GM12873 (cell line): Measurements from ENCODE around the gene ENGASE.

ENCODE experiments used
- CTCF ChIP-seq: IDR thresholded peaks from 2 replicates; pipeline ENCODE4 v1.5.1; 2012; ENCODE audit warnings: low read depth, mild to moderate bottlenecking, moderate library complexity, low read length, control low read depth; ENCODE audit not compliant: insufficient read depth; ENCODE audit errors: missing control alignments

The ENGASE gene

DNA sequence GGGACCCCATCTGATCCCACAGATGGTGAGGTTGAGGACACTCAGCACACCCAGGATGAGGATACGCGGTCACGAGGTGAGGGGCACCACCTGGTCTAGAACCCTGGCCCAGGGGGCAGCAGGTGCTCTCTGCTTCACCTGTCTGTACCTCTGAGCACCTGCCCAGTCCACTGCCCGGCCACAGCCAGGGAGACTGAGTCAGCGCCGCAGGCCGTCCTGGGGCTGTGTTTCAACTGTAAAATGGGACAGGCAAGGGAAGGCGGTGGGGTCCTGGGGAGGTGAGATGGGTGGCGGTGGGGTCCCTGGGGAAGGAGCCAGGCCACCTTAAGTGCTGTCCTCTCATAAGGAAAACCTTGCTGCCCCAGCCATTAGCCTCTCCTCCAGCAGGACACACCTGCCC, 60.4 kb downstream of the ENGASE start:
- TF ChIP-seq CTCF, result no peak

DNA sequence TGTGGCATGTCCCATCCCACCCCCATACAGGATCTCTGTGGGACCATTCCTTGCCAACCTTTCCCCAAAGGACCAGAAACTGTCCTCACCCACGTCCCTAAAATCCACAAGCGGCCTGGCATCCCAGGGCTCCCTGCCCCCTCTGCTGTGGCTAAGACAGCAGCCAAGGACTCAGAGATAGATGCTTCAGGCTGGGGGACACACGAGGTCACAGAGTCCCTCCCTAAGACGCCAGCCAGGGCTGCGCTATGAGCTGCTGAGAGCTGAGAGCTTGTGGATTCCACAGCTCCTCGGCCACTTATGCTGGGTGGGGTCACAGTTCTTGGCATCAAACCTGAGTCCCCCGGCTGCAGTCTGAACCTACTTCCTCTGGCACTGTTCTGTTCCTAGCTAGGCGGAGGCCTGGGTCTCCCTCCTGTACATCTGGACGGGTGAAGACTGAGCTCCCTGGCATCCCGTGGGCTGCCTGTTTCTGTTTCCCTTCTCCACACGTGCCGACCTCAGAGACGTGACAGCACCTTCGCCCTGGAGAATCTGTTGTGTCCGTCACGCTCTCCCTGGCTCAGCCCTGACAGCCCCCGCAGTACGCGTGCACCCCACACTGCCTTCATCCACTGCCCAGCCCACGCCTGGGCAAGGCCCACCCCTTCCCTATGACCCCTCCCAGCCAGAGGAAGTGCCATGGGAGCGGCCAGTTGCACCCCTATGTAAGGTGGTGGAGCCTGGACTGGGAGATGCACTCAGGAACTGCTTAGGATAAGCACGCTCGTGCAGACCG, 61.2 kb downstream of the ENGASE start:
- no peak for TF ChIP-seq CTCF
